Neural progenitor cell (in vitro differentiated cells): ENCODE data around the gene YBX1.

Source experiments
- EZH2 ChIP-seq: fragments of 200-600 bp; sonication (generic); IDR thresholded peaks from 2 replicates; pipeline ENCODE4 v1.6.1; 2017; ENCODE audit warnings: antibody characterized with exemption, mild to moderate bottlenecking, moderate library complexity
- TF ChIP-seq, protein P1 (sequence below): fragments of 200-600 bp; sonication (generic); IDR thresholded peaks from 2 replicates; pipeline ENCODE4 v1.5.1; 2017; ENCODE audit warnings: antibody characterized with exemption, mild to moderate bottlenecking

- no peak for TF ChIP-seq EZH2
- TF ChIP-seq, protein P1, sequence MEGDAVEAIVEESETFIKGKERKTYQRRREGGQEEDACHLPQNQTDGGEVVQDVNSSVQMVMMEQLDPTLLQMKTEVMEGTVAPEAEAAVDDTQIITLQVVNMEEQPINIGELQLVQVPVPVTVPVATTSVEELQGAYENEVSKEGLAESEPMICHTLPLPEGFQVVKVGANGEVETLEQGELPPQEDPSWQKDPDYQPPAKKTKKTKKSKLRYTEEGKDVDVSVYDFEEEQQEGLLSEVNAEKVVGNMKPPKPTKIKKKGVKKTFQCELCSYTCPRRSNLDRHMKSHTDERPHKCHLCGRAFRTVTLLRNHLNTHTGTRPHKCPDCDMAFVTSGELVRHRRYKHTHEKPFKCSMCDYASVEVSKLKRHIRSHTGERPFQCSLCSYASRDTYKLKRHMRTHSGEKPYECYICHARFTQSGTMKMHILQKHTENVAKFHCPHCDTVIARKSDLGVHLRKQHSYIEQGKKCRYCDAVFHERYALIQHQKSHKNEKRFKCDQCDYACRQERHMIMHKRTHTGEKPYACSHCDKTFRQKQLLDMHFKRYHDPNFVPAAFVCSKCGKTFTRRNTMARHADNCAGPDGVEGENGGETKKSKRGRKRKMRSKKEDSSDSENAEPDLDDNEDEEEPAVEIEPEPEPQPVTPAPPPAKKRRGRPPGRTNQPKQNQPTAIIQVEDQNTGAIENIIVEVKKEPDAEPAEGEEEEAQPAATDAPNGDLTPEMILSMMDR = peak; percentile 19
Measured at GRCh38 chr1:42690477-42691156, 8.4 kb downstream of the YBX1 start.
